Uterus (tissue), 2 donors: Measurements from ENCODE around the gene FHIP1A.

Source experiments
- CTCF ChIP-seq, 4 experiments: fragments of 200-600 bp in 2 of 4; fragments of 450-650 bp in 2 of 4; sonication (generic) in 2 of 4; IDR thresholded peaks; one replicate each; pipeline ENCODE4 v1.5.1; 2016 to 2019; ENCODE audit warnings: antibody characterized with exemption in 4 of 4, mild to moderate bottlenecking in 2 of 4, moderate library complexity in 1 of 4
- POLR2A ChIP-seq, 2 donors: fragments of 450-650 bp; IDR thresholded peaks; one replicate each; pipeline ENCODE4 v1.6.1; 2016; ENCODE audit warnings: antibody characterized with exemption in 2 of 2, mild to moderate bottlenecking in 1 of 2, moderate library complexity in 1 of 2

DNA sequence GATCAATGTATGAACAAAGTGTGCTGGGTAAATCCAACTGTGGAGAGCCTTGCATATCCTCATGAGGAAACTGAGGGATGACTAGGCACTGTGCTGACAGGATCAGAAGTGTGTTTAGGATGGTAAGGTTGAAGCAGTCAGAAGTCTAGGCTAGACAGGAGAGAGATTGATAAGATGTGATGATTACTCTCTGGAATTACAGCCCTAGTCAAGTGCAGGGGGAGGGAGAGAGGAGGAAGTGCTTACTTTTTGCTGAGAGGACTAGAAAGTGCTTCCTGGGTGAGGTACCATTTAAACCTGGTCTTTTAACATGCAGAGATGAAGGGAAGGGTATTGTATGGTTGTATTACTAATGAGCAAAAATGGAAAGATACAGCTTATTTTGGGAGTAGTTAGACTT lies 23.7 kb downstream of the FHIP1A start:
- no peak for TF ChIP-seq CTCF (IDR thresholded peaks at IDR 0.05)
- TF ChIP-seq POLR2A (IDR thresholded peaks at IDR 0.05) = no peak
